ENCODE measurements around the gene SORCS1. TPM values are rescaled to one million over a fixed set of nuclear protein-coding genes. Genes with fewer than 3 reads are reported as not detected.
A peak's percentile ranks its signal among the peaks of the same experiment; 100 is the strongest.

The SORCS1 gene
- polyA plus RNA-seq, 1 of the 3 experiments (the other 2 are of a cell fraction): 0.66 TPM

DNA sequence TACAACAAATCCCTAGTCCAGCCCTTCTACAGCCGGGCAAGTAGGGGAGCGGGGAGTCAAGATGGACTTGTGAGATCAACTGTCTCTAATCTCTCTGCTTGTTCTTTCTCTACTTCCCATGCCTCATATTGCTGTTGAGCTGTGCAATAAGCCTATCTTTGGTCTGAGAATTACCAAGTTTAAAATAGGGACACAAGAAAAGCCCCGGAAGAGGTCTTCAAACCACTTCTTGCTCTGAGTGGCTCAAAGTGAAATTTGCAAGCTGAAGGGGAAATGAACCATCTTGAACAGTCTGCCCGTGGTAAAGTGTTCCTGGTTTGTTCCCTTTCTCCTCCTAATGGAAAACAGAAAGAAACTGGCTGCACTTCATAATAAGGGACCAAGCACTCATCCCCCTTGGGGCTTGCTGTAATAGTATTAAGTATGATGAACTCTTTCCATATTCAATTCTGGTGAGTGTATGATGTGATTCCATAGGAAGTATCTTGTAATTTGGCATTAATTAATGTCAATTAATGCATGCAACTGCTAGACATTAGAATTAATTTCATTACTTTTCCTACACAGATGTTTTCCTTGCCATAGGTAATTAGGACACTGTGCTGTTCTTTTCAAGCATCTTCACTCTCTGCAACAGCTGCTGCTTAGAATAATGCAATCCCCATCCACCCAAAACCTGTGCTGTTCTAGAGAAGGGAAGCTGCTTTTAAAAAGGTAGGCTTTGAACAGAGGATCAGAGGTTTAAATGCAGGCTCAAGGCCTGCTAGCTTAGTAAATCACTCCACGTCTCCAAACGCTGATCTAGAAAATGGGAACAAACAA lies 449.6 kb downstream of the SORCS1 start (continued):
- TF ChIP-seq RXRA (IDR thresholded peaks at IDR 0.05; ENCODE audit: borderline replicate concordance, low read depth): no peak
- 0 out of 2 replicates have a peak, but pooled peaks have one; percentile 16 for TF ChIP-seq POLR2AphosphoS5 (IDR thresholded peaks at IDR 0.05; ENCODE audit: low read depth, low read length)
- TF ChIP-seq TEAD4 (IDR thresholded peaks at IDR 0.05; ENCODE audit: borderline replicate concordance, insufficient read depth): peak; percentile 34; the same call in 1 of the 2 replicates
- TF ChIP-seq MEF2A (IDR thresholded peaks at IDR 0.05; ENCODE audit: borderline replicate concordance, low read depth): no peak
- TF ChIP-seq, protein P1, sequence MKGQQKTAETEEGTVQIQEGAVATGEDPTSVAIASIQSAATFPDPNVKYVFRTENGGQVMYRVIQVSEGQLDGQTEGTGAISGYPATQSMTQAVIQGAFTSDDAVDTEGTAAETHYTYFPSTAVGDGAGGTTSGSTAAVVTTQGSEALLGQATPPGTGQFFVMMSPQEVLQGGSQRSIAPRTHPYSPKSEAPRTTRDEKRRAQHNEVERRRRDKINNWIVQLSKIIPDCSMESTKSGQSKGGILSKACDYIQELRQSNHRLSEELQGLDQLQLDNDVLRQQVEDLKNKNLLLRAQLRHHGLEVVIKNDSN (IDR thresholded peaks at IDR 0.05; ENCODE audit: borderline replicate concordance, low read depth): no peak
- TF ChIP-seq RFX5 (IDR thresholded peaks at IDR 0.05; ENCODE audit: low read length): no peak
- no peak for TF ChIP-seq ELF1 (IDR thresholded peaks at IDR 0.05)
- peak; percentile 95 for TF ChIP-seq RCOR1 (IDR thresholded peaks at IDR 0.05; ENCODE audit: low read length)
- TF ChIP-seq, protein P2, sequence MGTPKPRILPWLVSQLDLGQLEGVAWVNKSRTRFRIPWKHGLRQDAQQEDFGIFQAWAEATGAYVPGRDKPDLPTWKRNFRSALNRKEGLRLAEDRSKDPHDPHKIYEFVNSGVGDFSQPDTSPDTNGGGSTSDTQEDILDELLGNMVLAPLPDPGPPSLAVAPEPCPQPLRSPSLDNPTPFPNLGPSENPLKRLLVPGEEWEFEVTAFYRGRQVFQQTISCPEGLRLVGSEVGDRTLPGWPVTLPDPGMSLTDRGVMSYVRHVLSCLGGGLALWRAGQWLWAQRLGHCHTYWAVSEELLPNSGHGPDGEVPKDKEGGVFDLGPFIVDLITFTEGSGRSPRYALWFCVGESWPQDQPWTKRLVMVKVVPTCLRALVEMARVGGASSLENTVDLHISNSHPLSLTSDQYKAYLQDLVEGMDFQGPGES (IDR thresholded peaks at IDR 0.05; ENCODE audit: low read depth, low read length): no peak
- TF ChIP-seq FOXJ3 (CRISPR knock-in tag; IDR thresholded peaks at IDR 0.05): peak; percentile 74; the same call in 1 of the 2 replicates
- TF ChIP-seq EZH2phosphoT487 (IDR thresholded peaks at IDR 0.05; ENCODE audit: borderline replicate concordance, low read depth): no peak
- no peak for TF ChIP-seq TAF1 (IDR thresholded peaks at IDR 0.05; ENCODE audit: borderline replicate concordance, low read depth, low read length)
- TF ChIP-seq FOSL2 (IDR thresholded peaks at IDR 0.05; ENCODE audit: borderline replicate concordance, low read depth): no peak
- TF ChIP-seq GABPA (IDR thresholded peaks at IDR 0.05; ENCODE audit: low read depth): no peak
- TF ChIP-seq TCF12 (IDR thresholded peaks at IDR 0.05): peak; percentile 60
- TF ChIP-seq RAD21 (IDR thresholded peaks at IDR 0.05; ENCODE audit: low read length): peak; percentile 25
- no peak for TF ChIP-seq SIN3A (IDR thresholded peaks at IDR 0.05; ENCODE audit: borderline replicate concordance, low read depth, low read length)
- TF ChIP-seq, protein P3, sequence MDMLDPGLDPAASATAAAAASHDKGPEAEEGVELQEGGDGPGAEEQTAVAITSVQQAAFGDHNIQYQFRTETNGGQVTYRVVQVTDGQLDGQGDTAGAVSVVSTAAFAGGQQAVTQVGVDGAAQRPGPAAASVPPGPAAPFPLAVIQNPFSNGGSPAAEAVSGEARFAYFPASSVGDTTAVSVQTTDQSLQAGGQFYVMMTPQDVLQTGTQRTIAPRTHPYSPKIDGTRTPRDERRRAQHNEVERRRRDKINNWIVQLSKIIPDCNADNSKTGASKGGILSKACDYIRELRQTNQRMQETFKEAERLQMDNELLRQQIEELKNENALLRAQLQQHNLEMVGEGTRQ (IDR thresholded peaks at IDR 0.05; ENCODE audit: borderline replicate concordance, low read depth, low read length): no peak
- TF ChIP-seq, protein P4, sequence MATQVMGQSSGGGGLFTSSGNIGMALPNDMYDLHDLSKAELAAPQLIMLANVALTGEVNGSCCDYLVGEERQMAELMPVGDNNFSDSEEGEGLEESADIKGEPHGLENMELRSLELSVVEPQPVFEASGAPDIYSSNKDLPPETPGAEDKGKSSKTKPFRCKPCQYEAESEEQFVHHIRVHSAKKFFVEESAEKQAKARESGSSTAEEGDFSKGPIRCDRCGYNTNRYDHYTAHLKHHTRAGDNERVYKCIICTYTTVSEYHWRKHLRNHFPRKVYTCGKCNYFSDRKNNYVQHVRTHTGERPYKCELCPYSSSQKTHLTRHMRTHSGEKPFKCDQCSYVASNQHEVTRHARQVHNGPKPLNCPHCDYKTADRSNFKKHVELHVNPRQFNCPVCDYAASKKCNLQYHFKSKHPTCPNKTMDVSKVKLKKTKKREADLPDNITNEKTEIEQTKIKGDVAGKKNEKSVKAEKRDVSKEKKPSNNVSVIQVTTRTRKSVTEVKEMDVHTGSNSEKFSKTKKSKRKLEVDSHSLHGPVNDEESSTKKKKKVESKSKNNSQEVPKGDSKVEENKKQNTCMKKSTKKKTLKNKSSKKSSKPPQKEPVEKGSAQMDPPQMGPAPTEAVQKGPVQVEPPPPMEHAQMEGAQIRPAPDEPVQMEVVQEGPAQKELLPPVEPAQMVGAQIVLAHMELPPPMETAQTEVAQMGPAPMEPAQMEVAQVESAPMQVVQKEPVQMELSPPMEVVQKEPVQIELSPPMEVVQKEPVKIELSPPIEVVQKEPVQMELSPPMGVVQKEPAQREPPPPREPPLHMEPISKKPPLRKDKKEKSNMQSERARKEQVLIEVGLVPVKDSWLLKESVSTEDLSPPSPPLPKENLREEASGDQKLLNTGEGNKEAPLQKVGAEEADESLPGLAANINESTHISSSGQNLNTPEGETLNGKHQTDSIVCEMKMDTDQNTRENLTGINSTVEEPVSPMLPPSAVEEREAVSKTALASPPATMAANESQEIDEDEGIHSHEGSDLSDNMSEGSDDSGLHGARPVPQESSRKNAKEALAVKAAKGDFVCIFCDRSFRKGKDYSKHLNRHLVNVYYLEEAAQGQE (IDR thresholded peaks at IDR 0.05; ENCODE audit: low read depth, low read length): no peak
